A673 (cell line): ENCODE data around the gene CDCP2.

Experiments
- CTCF ChIP-seq: fragments of 300-800, 200-600 bp; sonication (generic); conservative IDR thresholded peaks from 2 replicates; pipeline ENCODE4 v1.5.1; 2017; ENCODE audit warnings: low read depth, mild to moderate bottlenecking, antibody characterized with exemption, low read length, moderate library complexity, mixed read lengths
- EZH2 ChIP-seq: fragments of 200-600 bp; sonication (generic); IDR thresholded peaks from 2 replicates; pipeline ENCODE4 v1.6.1; 2017; ENCODE audit warnings: borderline replicate concordance, low read depth, mild to moderate bottlenecking, mixed read lengths, antibody characterized with exemption, low read length; ENCODE audit not compliant: poor library complexity, severe bottlenecking

GRCh38 chr1:54152696-54153095 is at the start of gene CDCP2:
- no peak for TF ChIP-seq EZH2
- TF ChIP-seq CTCF = no peak
